GM12878 (cell line): Measurements from ENCODE around the gene SF3A1. TPM values are rescaled to one million over a fixed set of nuclear protein-coding genes. Genes with fewer than 3 reads are reported as not detected.

Experiments
- ATAC-seq: fragments of 200-7000 bp; cut with Tn5 transposase; 3 replicates; pipeline ENCODE4 v1.9.1; 2020; ENCODE audit warnings: mild to moderate bottlenecking, moderate library complexity
- BruUV-seq: library from RNA; stranded (reverse); fragments of 400-500 nt; replicated peaks from 2 replicates; lab custom pipeline; 2021; lab: Mats Ljungman, UMichigan
- CTCF ChIA-PET: fragments of 300-600 bp; sonication (Branson Sonifier 250); formaldehyde crosslinking; extraction: SDS; loops from one replicate; lab custom pipeline; 2021; ENCODE audit warnings: inconsistent platforms; lab: Yijun Ruan, JAX
- POLR2A ChIA-PET: fragments of 350-600 bp; formaldehyde crosslinking; extraction: SDS; loops from one replicate; lab custom pipeline; 2021; ENCODE audit warnings: inconsistent platforms; lab: Charles Lee
- RAD21 ChIA-PET: fragments of 300-600 bp; sonication (Branson Sonifier 250); formaldehyde crosslinking; loops from one replicate; lab custom pipeline; 2023; ENCODE audit warnings: antibody characterized with exemption; ENCODE audit not compliant: unreplicated experiment; lab: Charles Lee
- SMC1A ChIA-PET: fragments of 300-600 bp; sonication (Branson Sonifier 250); formaldehyde crosslinking; loops from one replicate; lab custom pipeline; 2023; ENCODE audit not compliant: unreplicated experiment, uncharacterized antibody; lab: Charles Lee
- DNase-seq: peaks from one replicate; pipeline ENCODE4 v3.0.0-alpha.2; 2011; ENCODE audit warnings: low read depth, low spot score
- FAIRE-seq: peaks from 3 replicates; lab custom pipeline; 2011; peaks lifted over from hg19 to GRCh38; lab: Jason Lieb, UNC
- H2AFZ ChIP-seq: 2 replicates; pipeline ENCODE4 v1.6.0; 2011; ENCODE audit warnings: low read depth, low read length, control low read depth; ENCODE audit not compliant: control insufficient read depth
- H3K27ac ChIP-seq: 2 replicates; pipeline ENCODE4 v1.5.1; 2011; ENCODE audit warnings: control low read depth; ENCODE audit not compliant: control insufficient read depth, insufficient read depth
- H3K27me3 ChIP-seq, 2 experiments: replicated peaks in 1 of 2; 2 replicates each; pipeline versions ENCODE4 v1.6.0 to v1.6.1; 2011; ENCODE audit warnings: low read length in 1 of 2; ENCODE audit not compliant: control insufficient read depth in 2 of 2, insufficient read depth in 2 of 2
- H3K36me3 ChIP-seq, 2 experiments: 2 replicates each; pipeline ENCODE4 v1.5.1; 2011; ENCODE audit warnings: low read length in 1 of 2; ENCODE audit not compliant: control insufficient read depth in 2 of 2, insufficient read depth in 2 of 2
- H3K4me1 ChIP-seq: 2 replicates; pipeline ENCODE4 v1.6.1; 2011; ENCODE audit warnings: mild to moderate bottlenecking, low read length, moderate library complexity, mixed read lengths; ENCODE audit not compliant: control insufficient read depth, insufficient read depth
- H3K4me2 ChIP-seq: 2 replicates; pipeline ENCODE4 v1.6.0; 2011; ENCODE audit warnings: control low read depth; ENCODE audit not compliant: control insufficient read depth, insufficient read depth
- H3K4me3 ChIP-seq: fragments of 200-600 bp; sonication (generic); 2 replicates; pipeline ENCODE4 v1.5.1; 2016
- H3K79me2 ChIP-seq: 2 replicates; pipeline ENCODE4 v1.6.0; 2011; ENCODE audit warnings: low read length; ENCODE audit not compliant: control insufficient read depth, insufficient read depth
- H3K9ac ChIP-seq: 2 replicates; pipeline ENCODE4 v1.8.0; 2011; ENCODE audit warnings: low read length, control low read depth, mixed read lengths; ENCODE audit not compliant: control insufficient read depth, insufficient read depth
- H3K9me3 ChIP-seq: replicated peaks from 3 replicates; pipeline ENCODE4 v1.5.1; 2011; ENCODE audit warnings: mild to moderate bottlenecking, low read length; ENCODE audit not compliant: control insufficient read depth, insufficient read depth
- H4K20me1 ChIP-seq: 2 replicates; pipeline ENCODE4 v1.6.0; 2011; ENCODE audit not compliant: control insufficient read depth, insufficient read depth
- CBX3 ChIP-seq: fragments of 200-600 bp; sonication (generic); IDR thresholded peaks from 2 replicates; pipeline ENCODE4 v1.6.1; 2016; ENCODE audit warnings: low read depth, borderline replicate concordance
- CEBPZ ChIP-seq: fragments of 150-350 bp; IDR thresholded peaks from 2 replicates; pipeline ENCODE4 v1.6.1; 2016; ENCODE audit warnings: low read depth, low read length
- CHD1 ChIP-seq: IDR thresholded peaks from 2 replicates; pipeline ENCODE4 v1.6.1; 2012; ENCODE audit warnings: low read depth, low read length, improper control_type of control experiment
- HCFC1 ChIP-seq: fragments of 150-350 bp; IDR thresholded peaks from 2 replicates; pipeline ENCODE4 v1.6.1; 2014; ENCODE audit warnings: low read length
- IKZF1 ChIP-seq: fragments of 450-650 bp; conservative IDR thresholded peaks from 2 replicates; pipeline ENCODE4 v1.6.1; 2017; ENCODE audit warnings: antibody characterized with exemption, mild to moderate bottlenecking
- JUNB ChIP-seq: IDR thresholded peaks from 2 replicates; pipeline ENCODE4 v1.6.1; 2016; ENCODE audit warnings: antibody characterized with exemption, mild to moderate bottlenecking
- MXI1 ChIP-seq: fragments of 150-350 bp; IDR thresholded peaks from 2 replicates; pipeline ENCODE4 v1.6.1; 2011; ENCODE audit warnings: low read depth, mild to moderate bottlenecking, inconsistent platforms, low read length, improper control_type of control experiment
- NBN ChIP-seq: fragments of 450-650 bp; IDR thresholded peaks from 2 replicates; pipeline ENCODE4 v1.6.1; 2016
- RB1 ChIP-seq: fragments of 450-650 bp; formaldehyde crosslinking; IDR thresholded peaks from 2 replicates; pipeline ENCODE4 v1.6.1; 2017; ENCODE audit warnings: mild to moderate bottlenecking, borderline replicate concordance
- RBBP5 ChIP-seq: fragments of 200-600 bp; sonication (generic); conservative IDR thresholded peaks from 2 replicates; pipeline ENCODE4 v1.6.1; 2016
- RCOR1 ChIP-seq: conservative IDR thresholded peaks from 2 replicates; pipeline ENCODE4 v1.6.1; 2012; ENCODE audit warnings: low read depth, low read length, improper control_type of control experiment
- SIX5 ChIP-seq: IDR thresholded peaks from 2 replicates; pipeline ENCODE4 v1.6.1; 2011; ENCODE audit warnings: mild to moderate bottlenecking, low read depth, low read length, moderate library complexity; ENCODE audit not compliant: severe bottlenecking
- SMC3 ChIP-seq: IDR thresholded peaks from 2 replicates; pipeline ENCODE4 v1.6.1; 2011; ENCODE audit warnings: low read length, improper control_type of control experiment, borderline replicate concordance
- SREBF1 ChIP-seq: IDR thresholded peaks from 2 replicates; pipeline ENCODE4 v1.6.1; 2012; ENCODE audit warnings: mild to moderate bottlenecking, low read length
- SRF ChIP-seq, 2 experiments: IDR thresholded peaks; 2 replicates each; pipeline ENCODE4 v1.6.1; 2011; ENCODE audit warnings: low read depth in 2 of 2, low read length in 2 of 2, mild to moderate bottlenecking in 1 of 2, moderate library complexity in 1 of 2
- TCF3 ChIP-seq: IDR thresholded peaks from 2 replicates; pipeline ENCODE4 v1.6.1; 2012; ENCODE audit warnings: low read depth, mild to moderate bottlenecking, low read length, borderline replicate concordance; ENCODE audit not compliant: insufficient read depth
- TCF7 ChIP-seq: IDR thresholded peaks from 2 replicates; pipeline ENCODE4 v1.6.1; 2014; ENCODE audit warnings: antibody characterized with exemption, borderline replicate concordance
- ZBTB33 ChIP-seq: fragments of 450-650 bp; IDR thresholded peaks from 2 replicates; pipeline ENCODE4 v1.6.1; 2017; ENCODE audit warnings: mild to moderate bottlenecking
- ZNF217 ChIP-seq: fragments of 450-650 bp; IDR thresholded peaks from 2 replicates; pipeline ENCODE4 v1.6.1; 2017; ENCODE audit warnings: antibody characterized with exemption, mild to moderate bottlenecking
- ZNF274 ChIP-seq: IDR thresholded peaks from one replicate; pipeline ENCODE4 v1.8.0; 2011; ENCODE audit not compliant: insufficient read length, insufficient read depth
- ZSCAN29 ChIP-seq: fragments of 450-650 bp; IDR thresholded peaks from 2 replicates; pipeline ENCODE4 v1.6.1; 2017; ENCODE audit warnings: mild to moderate bottlenecking, moderate library complexity
- WGBS: methylation state at CpG from one replicate; pipeline ENCODE4 v1.1.6; 2016; ENCODE audit warnings: low lambda C conversion rate; ENCODE audit not compliant: insufficient replicate concordance, insufficient coverage; ENCODE audit errors: missing lambda C conversion rate; 5-methylcytosine and 5-hydroxymethylcytosine counted together
- in situ Hi-C: fragments of 300-500 bp; cut with MboI; formaldehyde crosslinking; loops from 9 replicates; pipeline ENCODE4 v1.14.3; 2018; ENCODE audit warnings: mixed read lengths
- intact Hi-C: fragments of 100-400 bp; cut with micrococcal nuclease; formaldehyde crosslinking; loops from one replicate; pipeline ENCODE4 v1.14.2; 2022; ENCODE audit not compliant: unreplicated experiment
- polyA plus RNA-seq, 11 experiments: library from polyadenylated mRNA; depleted of rRNA in 4 of 11; unstranded in 6 of 11; stranded (reverse) in 5 of 11; fragments of >200 nt; fragmentation: Nextera tagmentation in 4 of 11; fragmentation: Illumina TruSeq in 1 of 11; extraction: Ambion mirVana in 4 of 11; extraction: Trizol in 1 of 11; gene quantifications; 1 replicate in 1 of 11; 2 replicates in 10 of 11; pipeline versions ENCODE4 v1.2.1 to v1.2.3, GENCODE V29; 2011 to 2016; ENCODE audit warnings: inconsistent platforms in 2 of 11, missing spikeins in 2 of 11, low read depth in 1 of 11
- total RNA-seq, 4 experiments: library from RNA; depleted of rRNA in 3 of 4; stranded (reverse); fragments of >200 nt in 3 of 4; fragmentation: Illumina TruSeq in 1 of 4; extraction: Trizol in 1 of 4; gene quantifications; 2 replicates each; pipeline versions ENCODE4 v1.2.1 to v1.2.3, GENCODE V29; 2013 to 2021

The SF3A1 gene
- total and polyA plus RNA-seq, 10 of the 15 experiments (the other 5 are each of a cell fraction or from before 2014, with no cell fraction given), result 10.4 to 239 (median 46.0) TPM

- Histone ChIP-seq H3K36me3 (peaks cover 0 to 14% of the 10 kb centered on the region in 2 experiments; a peak in 2 of 4 replicates), H3K4me2 (peak overlapping the region; percentile 70), H4K20me1 (no peaks in the 10 kb centered on the region), H3K4me1 (peaks cover 97% of the 10 kb centered on the region), H3K9me3 (no peaks in the 10 kb centered on the region), H3K4me3 (no peak overlapping the region), H3K27ac (peak overlapping the region; percentile 87), H3K27me3 (no peaks in the 10 kb centered on the region), H3K79me2 (peaks cover 75% of the 10 kb centered on the region), H3K9ac (peak overlapping the region; percentile 24; the same call in 1 of the 2 replicates), H2AFZ (no peak overlapping the region)
- POLR2A ChIA-PET, result interaction anchor here (1.1 to 16.1 kb wide), 5 partner anchors 12 to 115 kb away, joined by 3 to 198 read pairs (median 6); partner anchors contain the start of gene TBC1D10A
- SMC1A ChIA-PET, result interaction anchor here (0.9 to 9.7 kb wide), 5 partner anchors 9 to 81 kb away, joined by 3 to 92 read pairs (median 4); partner anchors contain the start of genes CASTOR1 and TBC1D10A
- WGBS, result 20% methylated on average over 5 of the region's 5 CpGs
- in situ Hi-C loops (no loop called here), intact Hi-C loops (no loop called here)
- RAD21 ChIA-PET, result interaction anchor here (0.7 to 8.2 kb wide), 7 partner anchors 17 to 1036 kb away, joined by 3 to 88 read pairs (median 4); partner anchors contain the start of genes CASTOR1, CCDC157, SF3A1 and TBC1D10A
- peak; percentile 65 for DNase-seq
- CTCF ChIA-PET, result interaction anchor here (2.4 to 18.4 kb wide), 2 partner anchors 17 to 19 kb away, joined by 14 to 177 read pairs; partner anchors contain the start of genes CASTOR1 and TBC1D10A
- ATAC-seq, result peak; percentile 46
- FAIRE-seq, result no peak
- BruUV-seq, result no TSS peak
- TF ChIP-seq RB1, result no peak
- peak; percentile 99 for TF ChIP-seq TCF3
- TF ChIP-seq ZBTB33, result no peak
- TF ChIP-seq NBN, result no peak
- TF ChIP-seq ZNF217, result no peak
- no peak for TF ChIP-seq SMC3
- TF ChIP-seq ZSCAN29, result no peak
- no peak for TF ChIP-seq SIX5
- TF ChIP-seq SREBF1, result no peak
- TF ChIP-seq RCOR1, result no peak
- TF ChIP-seq CHD1, result no peak
- no peak for TF ChIP-seq IKZF1
- TF ChIP-seq MXI1, result no peak
- TF ChIP-seq CBX3, result no peak
- no peak for TF ChIP-seq CEBPZ
- TF ChIP-seq SRF (IDR thresholded peaks at IDR 0.05; ENCODE audit: low read depth in 2 of 2, low read length in 2 of 2), result 0 out of 4 replicates have a peak, but pooled peaks of 1 of the 2 experiments have one; percentile 5
- TF ChIP-seq RBBP5, result no peak
- TF ChIP-seq JUNB, result peak; percentile 80
- no peak for TF ChIP-seq HCFC1
- no peak for TF ChIP-seq ZNF274
- TF ChIP-seq TCF7, result no peak
Measured at GRCh38 chr22:30308518-30309230, 48.0 kb downstream of the SF3A1 start.
